Memory B cell (primary cell): Measurements from ENCODE around the gene LCORL.

Experiments
- ATAC-seq: fragments of 150-1000 bp; cut with Tn5 transposase; 2 replicates; pipeline ENCODE4 v1.10.0; 2021; ENCODE audit warnings: low read depth, mild to moderate bottlenecking, moderate library complexity
- DNase-seq, 2 donors: peaks; one replicate each; pipeline ENCODE4 v3.0.0; 2022; ENCODE audit warnings: low spot score in 2 of 2
- H3K27ac Mint-ChIP-seq: one replicate; pipeline ENCODE4 v1.8.0; 2022; ENCODE audit warnings: mild to moderate bottlenecking, moderate library complexity, mixed read lengths
- H3K27me3 Mint-ChIP-seq: one replicate; pipeline ENCODE4 v1.8.0; 2022; ENCODE audit warnings: mixed read lengths
- H3K36me3 Mint-ChIP-seq: one replicate; pipeline ENCODE4 v1.8.0; 2022; ENCODE audit warnings: mild to moderate bottlenecking, mixed read lengths
- H3K4me1 Mint-ChIP-seq: one replicate; pipeline ENCODE4 v1.8.0; 2022; ENCODE audit warnings: mixed read lengths
- H3K4me3 Mint-ChIP-seq: one replicate; pipeline ENCODE4 v1.8.0; 2022; ENCODE audit warnings: mild to moderate bottlenecking, moderate library complexity, mixed read lengths
- H3K9me3 Mint-ChIP-seq: one replicate; pipeline ENCODE4 v1.8.0; 2022; ENCODE audit warnings: mixed read lengths

LCORL gene

DNA sequence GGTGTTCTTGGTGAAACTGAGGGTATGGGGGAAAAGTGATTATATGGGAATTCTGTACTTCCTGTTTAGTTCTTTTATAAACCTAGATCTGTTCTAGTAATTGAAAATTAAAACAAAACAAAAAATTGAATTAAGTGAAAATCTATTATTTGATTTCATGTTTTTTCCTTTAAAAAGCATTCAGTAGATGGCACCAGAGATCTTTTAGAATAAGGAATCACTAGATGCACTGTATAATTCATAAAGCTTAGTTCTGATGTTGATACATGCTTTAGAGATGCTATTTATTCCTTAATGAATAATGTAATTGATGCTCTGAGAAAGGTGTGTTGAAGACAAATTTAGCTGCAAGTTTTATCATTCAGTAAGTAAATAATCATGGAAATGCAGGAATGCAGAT, 87.3 kb downstream of the LCORL start:
- no peak for DNase-seq
- H3K9me3 Mint-ChIP-seq = peaks cover 17% of the 10 kb centered on the region
- no peaks in the 10 kb centered on the region for H3K27me3 Mint-ChIP-seq
- no peaks in the 10 kb centered on the region for H3K4me1 Mint-ChIP-seq
- peaks cover 35% of the 10 kb centered on the region for H3K36me3 Mint-ChIP-seq
- no peak for ATAC-seq
- H3K27ac Mint-ChIP-seq = no peak overlapping the region
- no peak overlapping the region for H3K4me3 Mint-ChIP-seq

DNA sequence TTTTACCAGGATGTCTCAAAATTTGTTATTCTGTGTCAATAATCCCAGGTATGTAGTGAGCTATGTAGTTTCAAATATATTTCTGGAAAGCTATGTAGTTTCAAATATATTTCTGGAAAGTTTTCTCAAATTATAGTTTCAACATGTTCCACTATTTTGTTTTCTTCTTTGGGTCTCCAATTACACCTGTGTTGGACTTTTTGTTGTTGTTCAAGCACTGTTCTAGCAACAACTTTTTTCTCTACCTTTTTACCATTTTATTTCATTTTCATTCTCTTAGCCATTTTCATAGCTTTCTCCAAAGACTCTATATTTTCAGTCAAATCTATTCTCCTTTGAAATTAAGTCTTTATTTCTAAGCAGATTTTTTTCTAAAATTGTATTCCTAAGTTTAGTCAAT, 88.4 kb downstream of the LCORL start:
- H3K9me3 Mint-ChIP-seq = peaks cover 17% of the 10 kb centered on the region
- H3K36me3 Mint-ChIP-seq = peaks cover 33% of the 10 kb centered on the region
- no peaks in the 10 kb centered on the region for H3K27me3 Mint-ChIP-seq
- H3K4me3 Mint-ChIP-seq = no peak overlapping the region
- H3K27ac Mint-ChIP-seq = no peak overlapping the region
- DNase-seq (no peak), ATAC-seq (no peak)
- H3K4me1 Mint-ChIP-seq = no peaks in the 10 kb centered on the region

DNA sequence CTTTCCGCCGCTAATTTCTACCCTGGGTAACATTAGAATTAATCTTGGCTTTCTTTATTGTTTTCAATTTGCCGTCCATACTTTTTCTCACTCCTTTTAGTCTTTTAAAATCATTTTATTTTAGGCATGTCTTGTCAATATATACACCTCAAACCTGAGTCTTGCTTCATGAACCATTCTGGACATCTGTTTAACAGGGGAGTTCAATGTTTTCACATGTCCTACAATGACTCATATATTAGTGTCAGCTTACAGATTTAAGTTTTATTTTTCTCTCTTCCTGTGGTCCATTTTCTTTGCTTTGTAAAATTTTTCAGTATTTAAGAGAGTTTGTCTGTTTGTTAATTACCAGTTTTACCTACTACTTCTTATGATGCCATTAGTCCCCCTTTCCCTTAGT, 89.5 kb downstream of the LCORL start:
- peaks cover 17% of the 10 kb centered on the region for H3K9me3 Mint-ChIP-seq
- no peak overlapping the region for H3K27ac Mint-ChIP-seq
- H3K36me3 Mint-ChIP-seq = peaks cover 31% of the 10 kb centered on the region
- ATAC-seq = no peak
- no peak for DNase-seq
- H3K27me3 Mint-ChIP-seq = no peaks in the 10 kb centered on the region
- H3K4me1 Mint-ChIP-seq = no peaks in the 10 kb centered on the region
- no peak overlapping the region for H3K4me3 Mint-ChIP-seq

DNA sequence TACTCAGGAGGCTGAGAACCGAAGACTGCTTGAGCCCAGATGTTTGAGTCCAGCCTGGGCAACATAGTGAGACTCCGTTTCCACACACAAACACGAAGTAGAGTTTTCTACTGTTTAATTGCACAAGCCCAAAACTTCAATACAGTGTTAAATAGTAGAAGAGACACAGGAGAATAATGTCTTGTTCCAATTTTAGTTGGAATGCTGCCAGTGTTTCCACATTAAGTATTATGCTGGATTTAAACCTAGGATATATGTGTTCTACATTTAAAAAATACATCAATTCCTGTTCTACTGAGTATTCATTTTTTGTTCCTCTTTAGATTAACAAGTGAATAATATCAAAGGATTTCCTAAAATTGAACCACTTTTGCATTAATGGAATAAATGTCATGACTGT, 91.3 kb downstream of the LCORL start:
- DNase-seq (no peak), ATAC-seq (no peak)
- H3K4me1 Mint-ChIP-seq = no peaks in the 10 kb centered on the region
- H3K27me3 Mint-ChIP-seq = no peaks in the 10 kb centered on the region
- H3K4me3 Mint-ChIP-seq = no peak overlapping the region
- H3K9me3 Mint-ChIP-seq = peaks cover 16% of the 10 kb centered on the region
- no peak overlapping the region for H3K27ac Mint-ChIP-seq
- H3K36me3 Mint-ChIP-seq = peaks cover 32% of the 10 kb centered on the region

DNA sequence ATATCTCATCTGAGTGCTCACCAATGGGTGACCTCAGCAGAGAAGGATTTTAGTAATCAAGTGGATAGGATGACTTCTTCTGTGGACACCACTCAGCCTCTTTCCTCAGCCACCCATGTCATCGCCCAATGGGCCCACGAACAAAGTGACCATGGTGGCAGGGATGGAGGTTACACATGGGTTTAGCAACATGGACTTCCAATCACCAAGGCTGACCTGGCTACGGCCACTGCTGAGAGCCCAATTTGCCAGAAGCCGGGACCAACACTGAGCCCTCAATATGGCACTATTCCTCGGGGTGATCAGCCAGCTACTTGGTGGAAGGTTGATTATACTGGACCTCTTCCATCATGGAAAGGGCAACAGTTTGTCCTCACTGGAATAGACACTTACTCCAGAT, 97.4 kb downstream of the LCORL start:
- H3K4me3 Mint-ChIP-seq = no peak overlapping the region

DNA sequence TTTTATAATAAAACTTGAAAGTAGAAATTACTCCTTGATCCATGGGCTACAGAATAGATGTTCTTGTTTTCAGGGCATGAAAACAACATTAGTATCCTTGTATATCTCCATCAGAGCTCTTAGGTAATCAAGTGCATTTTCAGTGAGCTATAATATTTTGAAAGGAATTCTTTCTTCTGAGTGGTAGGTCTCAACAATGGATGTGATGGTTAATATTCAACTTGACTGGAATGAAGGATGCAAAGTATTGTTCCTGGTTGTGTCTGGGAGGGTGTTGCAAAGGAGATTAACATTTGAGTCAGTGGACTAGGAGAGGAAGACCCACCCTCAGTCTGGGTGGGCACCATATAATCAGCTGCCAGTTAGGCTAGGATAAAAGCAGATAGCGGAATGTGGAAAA, 100.1 kb downstream of the LCORL start:
- no peaks in the 10 kb centered on the region for H3K9me3 Mint-ChIP-seq

More for the DNA sequence above, 97.4 kb downstream of the LCORL start:
- Mint-ChIP-seq H3K27ac (no peak overlapping the region), H3K4me1 (peaks cover 3% of the 10 kb centered on the region), H3K36me3 (peaks cover 34% of the 10 kb centered on the region), H3K27me3 (no peaks in the 10 kb centered on the region), H3K9me3 (no peaks in the 10 kb centered on the region)
- DNase-seq = no peak
- ATAC-seq = no peak

DNA sequence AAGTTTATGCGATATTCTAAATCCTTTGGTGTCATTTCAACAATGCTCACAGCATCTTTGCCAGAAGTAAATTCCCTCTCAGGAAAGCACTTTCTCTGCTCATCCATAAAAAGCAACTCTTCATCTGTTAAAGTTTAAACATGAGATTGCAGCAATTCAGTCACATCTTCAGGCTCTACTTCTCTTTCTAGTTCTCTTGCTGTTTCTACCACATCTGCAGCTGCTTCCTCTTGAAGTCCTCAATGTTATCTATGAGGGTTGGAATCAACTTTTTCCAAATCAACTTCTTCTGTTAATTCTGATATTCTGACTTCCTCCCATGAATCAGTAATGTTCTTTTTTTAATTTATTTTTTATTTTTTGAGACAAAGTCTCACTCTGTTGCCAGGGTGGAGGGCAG, 100.9 kb downstream of the LCORL start:
- Mint-ChIP-seq H3K27me3 (no peaks in the 10 kb centered on the region), H3K4me1 (peaks cover 3% of the 10 kb centered on the region), H3K9me3 (no peaks in the 10 kb centered on the region), H3K27ac (no peak overlapping the region), H3K4me3 (no peak overlapping the region), H3K36me3 (peaks cover 36% of the 10 kb centered on the region)
- no peak for ATAC-seq
- no peak for DNase-seq

More for the DNA sequence above, 100.1 kb downstream of the LCORL start:
- H3K4me1 Mint-ChIP-seq = peaks cover 3% of the 10 kb centered on the region
- DNase-seq (no peak), ATAC-seq (no peak)
- no peak overlapping the region for H3K4me3 Mint-ChIP-seq
- H3K27ac Mint-ChIP-seq = no peak overlapping the region
- no peaks in the 10 kb centered on the region for H3K27me3 Mint-ChIP-seq
- H3K36me3 Mint-ChIP-seq = peaks cover 37% of the 10 kb centered on the region

DNA sequence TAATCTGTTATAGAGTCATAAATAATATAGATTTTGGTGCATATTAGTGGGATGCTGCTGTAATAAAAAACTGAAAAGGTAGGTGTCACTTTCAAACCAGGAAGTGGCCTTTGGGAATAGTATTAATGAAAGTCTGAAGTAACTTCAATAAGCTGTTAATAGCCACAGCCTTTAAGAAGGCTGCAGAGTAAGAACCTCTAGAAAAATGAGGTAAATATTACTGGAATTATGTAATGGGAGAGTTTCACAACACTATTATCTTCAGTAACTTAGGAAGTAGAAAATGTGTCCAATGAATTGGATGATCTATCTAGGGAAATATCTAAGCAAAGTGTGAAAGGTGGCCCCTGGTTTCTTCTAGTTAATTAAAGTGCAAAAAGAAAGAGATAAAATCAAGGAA, 106.1 kb downstream of the LCORL start:
- H3K36me3 Mint-ChIP-seq = peaks cover 35% of the 10 kb centered on the region
- peaks cover 2% of the 10 kb centered on the region for H3K4me1 Mint-ChIP-seq
- H3K27me3 Mint-ChIP-seq = no peaks in the 10 kb centered on the region
- H3K9me3 Mint-ChIP-seq = no peaks in the 10 kb centered on the region
- H3K4me3 Mint-ChIP-seq = no peak overlapping the region
- ATAC-seq = no peak
- DNase-seq = no peak
- no peak overlapping the region for H3K27ac Mint-ChIP-seq

DNA sequence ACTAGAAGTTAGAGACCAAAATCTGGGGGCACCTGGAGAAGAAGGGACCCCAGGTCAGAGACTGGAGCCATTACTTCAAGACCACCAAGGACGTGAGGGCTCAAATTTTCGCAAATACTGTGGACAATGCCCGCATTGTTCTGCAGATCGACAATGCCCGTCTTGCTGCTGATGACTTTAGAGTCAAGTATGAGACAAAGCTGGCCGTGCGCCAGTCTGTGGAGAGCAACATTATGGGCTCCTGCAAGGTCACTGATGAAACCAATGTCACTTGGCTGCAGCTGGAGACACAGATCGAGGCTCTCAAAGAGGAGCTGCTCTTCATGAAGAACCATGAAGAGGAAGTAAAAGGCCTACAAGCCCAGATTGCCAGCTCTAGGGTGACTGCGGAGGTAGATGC, 109.5 kb downstream of the LCORL start:
- Mint-ChIP-seq H3K4me3 (no peak overlapping the region), H3K27ac (no peak overlapping the region), H3K27me3 (no peaks in the 10 kb centered on the region), H3K4me1 (peaks cover 2% of the 10 kb centered on the region), H3K36me3 (peaks cover 30% of the 10 kb centered on the region), H3K9me3 (no peaks in the 10 kb centered on the region)
- ATAC-seq = no peak
- no peak for DNase-seq

DNA sequence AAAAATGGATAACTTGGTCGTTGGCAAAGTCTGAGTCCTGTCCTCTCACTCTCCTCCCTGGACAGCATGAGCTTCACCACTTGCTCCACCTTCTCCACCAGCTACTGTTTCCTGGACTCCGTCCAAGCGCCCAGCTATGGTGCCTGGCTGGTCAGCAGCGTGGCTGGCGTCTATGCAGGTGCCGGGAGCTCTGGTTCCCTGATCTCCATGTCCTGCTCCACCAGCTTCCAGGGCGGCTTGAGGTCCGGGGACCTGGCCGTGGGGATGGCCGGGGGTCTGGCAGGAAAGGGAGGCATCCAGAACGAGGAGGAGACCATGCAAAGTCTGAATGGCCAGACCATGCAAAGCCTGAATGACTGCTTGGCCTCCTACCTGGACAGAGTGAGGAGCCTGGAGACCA, 109.9 kb downstream of the LCORL start:
- ATAC-seq (no peak), DNase-seq (no peak)
- Mint-ChIP-seq H3K27me3 (no peaks in the 10 kb centered on the region), H3K4me3 (no peak overlapping the region), H3K4me1 (peaks cover 2% of the 10 kb centered on the region), H3K27ac (no peak overlapping the region), H3K9me3 (no peaks in the 10 kb centered on the region), H3K36me3 (peaks cover 32% of the 10 kb centered on the region)

DNA sequence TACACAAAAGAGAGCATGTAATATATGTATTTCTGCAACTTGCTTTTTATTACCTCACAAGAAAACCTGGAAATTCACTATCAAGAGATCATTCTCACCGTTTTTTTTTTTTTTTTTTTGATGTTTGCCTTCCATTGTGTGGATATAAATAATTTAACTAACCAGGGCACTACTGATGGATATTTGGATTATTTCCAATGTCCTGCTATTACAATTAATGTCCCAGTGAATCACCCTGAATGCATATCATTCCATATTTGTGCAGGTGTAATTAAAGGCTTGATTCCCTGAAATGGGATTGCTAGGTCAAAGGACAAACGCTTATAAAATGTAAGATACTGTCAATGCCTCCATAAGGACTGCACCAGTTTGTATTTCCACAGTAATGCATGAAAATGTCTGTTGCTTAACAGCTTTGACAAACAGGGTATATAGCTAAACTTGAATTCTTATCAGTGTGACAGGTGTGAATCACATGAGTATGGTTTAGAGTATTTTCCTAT, 123.0 kb downstream of the LCORL start:
- Mint-ChIP-seq H3K27ac (no peak overlapping the region), H3K9me3 (no peaks in the 10 kb centered on the region), H3K27me3 (no peaks in the 10 kb centered on the region), H3K4me3 (no peak overlapping the region), H3K36me3 (peaks cover 32% of the 10 kb centered on the region), H3K4me1 (no peaks in the 10 kb centered on the region)
- DNase-seq (no peak), ATAC-seq (no peak)

DNA sequence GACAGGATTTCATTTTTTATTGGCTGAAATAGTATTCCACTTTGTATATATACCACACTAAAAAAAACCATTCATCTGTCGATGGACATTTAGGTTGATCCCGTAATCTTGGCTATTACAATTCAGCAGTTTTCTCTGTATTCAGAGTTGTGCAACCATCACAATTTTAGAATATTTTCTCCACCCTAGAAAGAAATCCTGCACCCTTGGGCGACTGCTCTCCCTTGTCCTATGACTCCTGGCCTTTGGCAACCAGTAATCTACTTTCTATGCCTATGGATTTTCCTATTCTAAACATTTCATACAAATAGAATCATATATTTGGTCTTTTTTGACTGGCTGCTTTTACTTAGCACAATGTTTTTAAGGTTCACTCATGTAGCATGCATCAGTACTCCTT, 126.1 kb downstream of the LCORL start:
- no peaks in the 10 kb centered on the region for H3K9me3 Mint-ChIP-seq
- H3K27me3 Mint-ChIP-seq = no peaks in the 10 kb centered on the region
- no peaks in the 10 kb centered on the region for H3K4me1 Mint-ChIP-seq
- H3K36me3 Mint-ChIP-seq = peaks cover 18% of the 10 kb centered on the region
- no peak overlapping the region for H3K27ac Mint-ChIP-seq
- ATAC-seq = no peak
- no peak for DNase-seq
- no peak overlapping the region for H3K4me3 Mint-ChIP-seq

DNA sequence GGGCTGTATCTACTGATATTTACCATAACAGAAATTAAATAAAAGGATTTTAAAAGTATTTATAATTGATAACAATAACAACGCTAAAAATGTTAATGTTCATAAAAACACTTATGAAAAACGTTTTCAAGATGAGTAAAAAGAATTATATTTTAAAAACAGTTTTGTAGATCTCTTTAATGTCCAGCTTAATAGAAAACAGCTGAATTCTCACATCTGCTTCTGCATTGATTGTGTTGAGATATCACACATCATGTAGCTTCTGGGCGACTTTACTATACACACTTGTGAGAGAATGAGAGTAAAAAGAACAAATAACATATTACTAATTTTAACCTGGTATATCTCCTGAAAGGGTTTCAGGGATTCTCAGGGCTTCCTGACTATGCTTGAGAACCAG, 127.1 kb downstream of the LCORL start:
- Mint-ChIP-seq H3K9me3 (no peaks in the 10 kb centered on the region), H3K27me3 (no peaks in the 10 kb centered on the region), H3K36me3 (peaks cover 13% of the 10 kb centered on the region), H3K4me3 (no peak overlapping the region), H3K27ac (no peak overlapping the region), H3K4me1 (no peaks in the 10 kb centered on the region)
- ATAC-seq (no peak), DNase-seq (no peak)

DNA sequence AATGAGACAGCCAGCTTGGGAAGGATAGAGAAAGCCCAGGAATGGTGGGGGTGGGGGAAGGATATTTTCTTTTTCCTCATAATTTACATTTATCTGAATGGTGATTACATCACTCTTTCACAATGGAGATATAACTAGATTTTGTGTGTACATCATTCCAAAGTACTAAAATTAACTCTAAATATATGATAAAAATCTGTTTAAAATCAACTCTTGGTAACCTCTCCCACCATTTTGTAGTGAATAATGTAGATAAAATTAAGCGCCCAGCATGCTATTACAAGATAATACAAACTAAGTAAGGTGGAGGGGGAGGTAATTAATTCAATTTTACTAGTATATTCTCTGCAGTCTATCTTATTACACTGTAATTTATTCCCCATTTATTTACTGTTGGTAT, 131.9 kb downstream of the LCORL start:
- H3K27me3 Mint-ChIP-seq = no peaks in the 10 kb centered on the region
- no peak for ATAC-seq

DNA sequence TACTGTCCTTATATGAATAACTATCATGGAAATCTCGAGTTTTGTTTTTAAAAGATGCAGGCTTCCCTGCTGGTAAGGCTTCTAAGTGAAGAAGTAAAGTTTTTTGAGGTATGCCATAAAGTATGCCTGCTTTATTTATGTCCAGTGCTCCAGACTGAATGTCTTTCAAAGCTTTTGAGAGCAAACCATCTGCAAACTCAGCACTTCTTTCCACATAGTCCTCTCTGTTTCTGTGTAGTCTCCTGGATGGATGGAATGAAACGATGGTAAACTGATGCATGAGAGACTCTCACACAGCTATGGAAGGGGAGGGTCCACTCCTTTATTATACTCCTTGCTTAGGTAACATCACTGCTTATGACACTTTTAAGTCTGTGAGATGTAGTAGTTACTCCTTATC, 137.0 kb downstream of the LCORL start:
- DNase-seq (no peak), ATAC-seq (no peak)
- Mint-ChIP-seq H3K27ac (no peak overlapping the region), H3K27me3 (no peaks in the 10 kb centered on the region), H3K4me1 (no peaks in the 10 kb centered on the region), H3K36me3 (peaks cover 21% of the 10 kb centered on the region), H3K9me3 (no peaks in the 10 kb centered on the region), H3K4me3 (no peak overlapping the region)

More for the DNA sequence above, 131.9 kb downstream of the LCORL start:
- H3K4me3 Mint-ChIP-seq = no peak overlapping the region
- H3K9me3 Mint-ChIP-seq = no peaks in the 10 kb centered on the region
- peaks cover 7% of the 10 kb centered on the region for H3K36me3 Mint-ChIP-seq
- H3K4me1 Mint-ChIP-seq = no peaks in the 10 kb centered on the region
- H3K27ac Mint-ChIP-seq = no peak overlapping the region
- no peak for DNase-seq
